Left lobe of liver (tissue), 2 donors: ENCODE results near the gene COL23A1. TPM values are rescaled to one million over a fixed set of nuclear protein-coding genes. Genes with fewer than 3 reads are reported as not detected.
A peak's percentile ranks its signal among the peaks of the same experiment; 100 is the strongest.

Experiments
- ATAC-seq: fragments of 200-7000 bp; cut with Tn5 transposase; one replicate; pipeline ENCODE4 v1.9.1; 2020; ENCODE audit warnings: mild to moderate bottlenecking, moderate library complexity
- DNase-seq: peaks from one replicate; pipeline ENCODE4 v3.0.0-alpha.2; 2020; ENCODE audit warnings: low spot score
- total RNA-seq: library from RNA; stranded (reverse); gene quantifications from one replicate; pipeline ENCODE4 v1.2.1, GENCODE V29; 2021
- donor health status: DM: no; HTN: no; CAD: no; lungs with moderate emphysema.
- donor health status: DM: no; HTN: yes; CAD: no.

Gene COL23A1
- total RNA-seq, result 1.2 TPM

DNA sequence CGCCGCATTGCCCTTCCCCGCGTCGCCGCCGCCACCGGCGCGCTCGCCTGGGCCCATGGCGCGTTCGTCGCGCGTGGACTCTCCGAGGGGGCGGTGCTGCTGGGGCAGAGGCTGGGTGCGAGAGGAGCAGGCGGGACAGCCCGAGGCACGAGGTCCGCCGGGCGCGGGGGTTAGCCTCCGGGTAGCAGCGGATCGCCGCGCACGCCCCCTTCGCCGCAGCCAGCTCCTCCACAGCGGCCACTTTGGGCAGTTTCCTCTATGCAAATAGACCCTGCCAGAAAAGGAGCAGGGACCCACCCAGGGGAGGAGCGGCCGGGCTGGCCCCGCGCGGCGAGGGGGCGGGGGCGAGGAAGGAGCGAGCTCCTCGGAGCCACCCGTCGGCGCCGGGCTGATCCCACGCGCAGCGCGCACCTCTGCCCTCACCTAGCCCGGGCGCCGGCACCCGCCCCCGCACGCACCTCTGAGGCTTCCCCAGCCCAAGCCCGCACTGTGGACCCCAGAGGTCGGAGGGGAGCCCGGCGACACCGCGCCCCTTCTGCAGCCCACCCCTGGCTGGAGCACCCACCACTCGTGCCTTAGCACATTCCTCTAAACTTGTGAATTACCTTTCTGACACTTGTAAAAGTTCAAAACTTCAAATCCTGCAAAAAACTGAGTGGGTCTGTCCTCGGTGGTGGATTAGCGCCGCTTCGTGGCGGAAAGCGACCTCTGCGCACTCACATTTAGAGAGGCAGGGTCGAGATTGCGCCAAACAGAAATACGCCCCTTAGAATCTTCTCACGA, at the start of gene COL23A1:
TSS of gene COL23A1 (minus strand) at position 253 of the 783 bp plus-strand sequence.
- ATAC-seq, result peak; percentile 70
- DNase-seq, result no peak

DNA sequence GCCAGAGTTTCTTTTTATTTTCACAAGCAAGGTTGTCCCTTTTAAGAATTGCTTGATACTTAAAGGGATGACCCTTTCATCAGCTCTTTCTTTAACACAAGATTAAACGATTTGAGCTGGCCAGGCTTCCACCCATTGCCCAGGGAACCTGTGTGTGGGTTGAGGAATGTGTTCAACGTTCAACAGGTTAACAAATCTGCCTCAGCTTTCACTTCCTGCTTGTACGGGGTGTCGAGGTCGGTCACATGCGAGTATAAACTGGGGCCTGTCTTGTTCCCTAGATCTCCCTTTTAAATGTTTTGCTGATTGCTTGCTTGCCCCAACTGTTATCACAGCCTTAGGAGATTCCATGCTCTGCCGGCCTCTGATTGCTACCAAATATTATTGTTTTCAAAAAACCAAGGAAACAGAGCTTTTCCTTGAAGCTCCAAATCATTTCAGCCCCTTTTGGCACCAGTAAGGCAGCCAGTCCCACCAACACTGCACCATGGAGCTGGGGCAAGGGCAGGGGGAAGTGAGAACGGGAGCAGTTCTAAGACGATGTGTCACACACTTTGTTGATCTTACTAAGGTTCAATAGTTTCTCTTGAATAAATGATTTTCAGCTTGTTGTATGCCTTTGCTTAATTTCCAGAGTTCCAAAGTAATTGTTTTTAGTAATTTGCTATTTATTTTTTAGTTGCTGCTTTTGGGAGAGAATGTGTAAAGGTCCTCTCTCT, 47.3 kb upstream of the COL23A1 start:
- no peak for ATAC-seq

DNA sequence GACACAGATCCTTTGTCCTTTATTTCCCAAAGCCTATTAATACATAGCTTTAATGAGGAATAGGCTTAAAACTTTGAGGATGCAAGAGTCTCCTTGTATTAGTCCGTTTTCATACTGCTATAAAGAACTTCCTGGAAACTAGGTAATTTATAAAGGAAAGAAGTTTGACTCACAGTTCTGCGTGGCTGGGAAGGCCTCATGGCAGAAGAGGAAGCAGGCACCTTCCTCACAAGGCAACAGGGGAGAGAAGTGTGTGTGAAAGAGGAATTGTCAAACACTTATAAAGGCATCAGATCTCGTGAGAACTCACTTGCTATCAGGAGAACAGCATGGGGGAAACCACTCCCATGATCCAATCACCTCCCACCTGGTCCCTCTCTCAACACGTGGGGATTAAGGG, 42.1 kb upstream of the COL23A1 start:
- no peak for ATAC-seq
- no peak for DNase-seq

More for the DNA sequence above, 47.3 kb upstream of the COL23A1 start:
- DNase-seq, result no peak

DNA sequence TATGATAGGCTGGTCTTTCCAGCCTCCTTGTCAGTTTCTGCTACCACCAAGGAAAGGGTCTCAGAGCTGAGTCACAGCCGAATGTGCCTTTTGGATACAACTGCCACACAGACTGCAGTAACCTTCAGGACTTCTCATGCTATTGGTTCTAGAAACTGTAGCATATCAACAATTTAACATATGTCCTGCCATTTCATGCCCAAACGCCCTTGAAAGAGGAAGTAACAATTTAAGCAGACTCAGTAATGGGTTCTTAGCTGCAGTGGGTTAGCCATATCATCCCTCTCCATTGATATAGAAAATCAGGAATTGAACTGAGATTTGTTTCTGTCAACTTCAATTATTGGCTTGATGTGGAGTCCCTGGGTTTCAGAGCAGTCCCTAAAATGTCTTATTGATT, 40.8 kb upstream of the COL23A1 start:
- no peak for DNase-seq
- ATAC-seq, result no peak

DNA sequence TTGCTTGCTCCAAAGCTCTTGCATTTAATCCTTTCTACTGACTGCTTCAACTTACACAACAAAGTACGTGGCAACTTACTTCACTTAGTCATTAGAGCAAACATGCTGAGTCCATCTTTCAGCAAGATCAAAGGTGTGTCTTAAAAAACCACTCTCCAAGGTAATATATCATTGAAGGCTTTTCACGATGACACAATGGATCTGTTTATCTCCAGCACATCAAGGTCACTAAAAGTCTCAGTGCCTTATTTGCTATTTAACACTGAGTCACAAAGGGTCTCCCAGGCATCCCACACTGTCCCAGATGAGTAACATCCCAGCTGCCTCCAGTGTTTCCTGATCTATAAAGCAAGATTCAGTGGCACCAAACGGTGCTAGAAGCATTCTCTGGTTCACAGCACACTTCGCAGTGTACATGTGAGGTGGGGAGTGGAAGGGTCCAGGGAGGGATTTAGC, 40.3 kb upstream of the COL23A1 start:
- DNase-seq (no peak), ATAC-seq (no peak)

DNA sequence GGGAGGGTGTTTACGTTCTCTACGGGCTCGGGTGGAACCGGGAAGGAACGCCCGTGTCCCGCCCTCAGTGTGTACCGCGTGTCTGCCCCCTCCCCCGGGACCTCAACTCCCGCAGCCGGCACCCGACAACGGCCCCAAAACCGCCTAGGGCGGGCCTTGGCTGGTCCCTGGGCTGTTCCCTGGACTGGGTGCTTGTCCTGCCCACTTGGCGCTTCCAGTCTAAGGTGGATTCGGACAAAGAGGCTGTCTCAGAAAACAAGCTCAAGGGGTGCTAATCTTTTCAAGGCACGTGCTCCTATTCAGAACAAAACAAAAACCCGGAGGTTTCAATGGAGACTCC, 37.0 kb upstream of the COL23A1 start:
- no peak for DNase-seq
- ATAC-seq, result no peak

DNA sequence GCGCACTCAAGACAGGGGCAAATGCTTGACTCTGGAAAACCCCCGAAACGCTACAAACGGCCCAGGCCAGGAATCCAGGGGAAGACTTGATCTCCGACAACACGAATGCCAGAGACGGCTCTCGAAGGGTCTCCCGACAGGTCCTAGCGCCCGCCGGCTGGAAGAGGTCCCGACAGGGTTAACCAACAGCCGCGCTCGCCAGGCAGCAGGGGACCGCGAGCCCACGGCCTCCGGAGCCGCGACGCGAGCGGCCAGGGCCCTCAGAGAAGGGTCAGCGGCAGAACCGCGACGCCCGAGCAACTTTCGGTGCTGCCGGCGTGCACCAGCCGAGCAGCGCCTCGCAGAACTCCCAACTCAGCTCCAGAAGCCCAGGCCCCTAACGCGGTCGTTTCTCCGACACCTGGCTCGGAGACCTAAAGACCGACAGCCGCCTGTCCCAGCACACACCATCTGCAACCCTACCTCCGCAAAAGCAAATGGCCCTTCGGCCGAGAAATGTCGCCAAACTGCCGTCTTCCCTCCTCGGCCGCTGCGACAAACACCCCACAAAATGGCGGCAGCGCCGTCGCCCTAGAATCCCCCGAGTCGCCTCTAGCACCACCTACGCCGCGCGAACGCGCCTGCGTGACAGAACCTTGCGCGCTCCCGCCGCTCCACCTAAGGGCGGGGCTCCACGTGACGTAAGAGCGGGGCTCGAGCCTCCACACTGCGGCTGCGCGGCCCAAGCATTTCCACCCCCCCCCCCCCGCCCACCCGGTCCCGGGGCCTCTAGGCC, 36.5 kb upstream of the COL23A1 start, which contains the start of gene CLK4:
TSS of gene CLK4 (minus strand) at position 567 of the 775 bp plus-strand sequence. CDS start 3,634 bp downstream, outside the sequence.
- ATAC-seq (peak; percentile 94), DNase-seq (peak; percentile 97)

DNA sequence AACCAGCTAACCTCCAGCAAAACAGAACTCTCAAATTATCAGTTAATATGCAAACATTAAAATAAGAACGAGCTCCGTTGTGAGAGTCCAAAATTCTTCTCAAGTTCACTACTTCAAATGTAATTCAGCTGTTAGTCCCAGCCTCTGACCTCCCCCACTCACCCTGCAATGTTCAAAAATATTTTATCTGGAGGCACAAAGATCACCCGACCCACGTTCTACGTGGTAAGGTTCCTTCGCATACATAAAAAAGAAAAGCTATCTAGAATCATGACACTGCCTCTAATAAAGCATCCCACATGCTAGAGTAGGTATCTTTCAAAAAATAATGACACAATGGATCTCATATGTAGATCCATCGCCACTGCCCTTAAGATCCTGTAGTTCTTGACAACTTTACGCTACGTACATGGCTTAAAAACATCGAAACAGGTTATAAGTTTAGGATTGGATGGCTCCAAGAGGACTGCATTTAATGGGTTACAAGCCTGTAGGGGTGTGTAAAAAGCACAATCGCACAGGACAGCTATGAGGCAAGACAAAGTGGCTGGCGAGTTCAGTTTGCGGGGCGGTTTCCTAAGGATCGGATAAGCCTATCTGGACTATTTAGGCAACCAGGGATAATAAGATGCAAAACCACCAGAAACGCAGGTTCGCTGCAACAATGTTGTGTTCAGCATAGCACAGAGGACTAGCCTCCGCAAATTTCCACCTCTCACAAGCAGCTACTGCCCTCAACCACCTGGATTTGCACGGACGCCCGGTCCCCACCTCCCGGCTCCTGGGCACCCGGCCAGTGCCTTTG, 35.7 kb upstream of the COL23A1 start:
- peak; percentile 66 for ATAC-seq
- no peak for DNase-seq

DNA sequence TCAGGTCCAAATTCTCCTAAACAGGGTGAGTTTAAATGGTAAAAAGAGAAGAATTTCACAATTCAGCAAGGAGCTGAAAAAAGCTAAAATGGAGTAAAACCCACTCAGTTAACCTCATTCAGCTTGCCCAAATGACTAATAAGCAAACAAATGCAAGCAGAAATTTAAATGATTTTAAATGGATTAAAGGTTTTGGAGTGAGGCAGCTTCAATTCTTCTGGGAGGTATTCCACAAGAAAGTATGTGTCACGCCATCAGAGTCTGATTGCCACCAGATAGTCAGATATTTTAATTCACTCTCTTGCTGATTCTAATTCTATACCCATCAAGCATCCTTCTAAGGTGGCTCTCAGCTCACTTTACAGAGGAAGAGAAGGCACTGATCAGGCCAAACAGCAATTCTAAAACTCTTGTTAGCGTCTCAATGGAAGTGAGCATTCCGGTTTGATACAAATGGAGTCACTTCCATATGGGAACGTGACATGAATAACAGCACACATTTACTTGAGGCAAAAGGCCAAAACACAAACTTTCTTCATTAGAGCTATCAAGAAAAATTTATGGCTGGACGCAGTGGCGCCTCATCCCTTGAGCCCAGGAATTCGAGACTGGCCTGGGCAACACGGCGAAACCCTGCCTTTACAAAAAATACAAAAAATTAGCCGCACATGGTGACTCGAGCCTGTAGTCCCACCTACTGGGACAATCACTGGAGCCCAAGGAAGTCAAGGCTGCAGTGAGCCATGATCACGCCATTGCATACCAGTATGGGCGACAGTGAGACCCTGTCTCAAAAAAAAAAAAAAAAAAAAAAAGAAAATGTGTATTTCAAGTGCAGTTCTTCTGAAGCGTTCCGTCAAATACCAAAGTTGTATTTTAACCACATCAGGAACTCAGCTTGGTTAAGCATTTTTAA, 34.7 kb upstream of the COL23A1 start:
- DNase-seq (no peak), ATAC-seq (no peak)

DNA sequence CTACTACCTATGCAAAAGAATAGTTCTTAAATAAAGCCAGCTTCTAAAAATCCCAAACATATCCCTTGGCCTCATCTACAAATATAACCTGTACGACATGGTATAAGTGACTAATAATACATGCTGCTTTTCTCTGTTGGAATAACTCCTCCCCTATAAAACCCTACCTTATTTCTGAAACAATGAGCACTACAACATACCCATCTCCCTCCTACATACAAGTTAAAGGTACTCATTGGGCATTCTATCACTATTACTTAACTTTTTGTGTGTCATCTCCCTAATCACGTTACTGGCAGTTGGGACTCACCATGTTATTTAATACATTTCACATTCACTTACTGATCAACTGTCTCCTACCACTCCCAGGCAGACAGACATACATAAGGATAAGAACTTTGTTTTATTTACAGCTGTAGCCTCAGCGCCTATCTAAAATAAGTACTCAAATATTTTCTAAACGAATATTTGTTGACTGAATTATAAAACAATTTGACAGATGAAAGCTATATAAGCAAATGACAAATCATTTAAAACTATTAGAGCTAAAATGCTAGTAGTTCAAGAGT, 32.6 kb upstream of the COL23A1 start:
- no peak for ATAC-seq

DNA sequence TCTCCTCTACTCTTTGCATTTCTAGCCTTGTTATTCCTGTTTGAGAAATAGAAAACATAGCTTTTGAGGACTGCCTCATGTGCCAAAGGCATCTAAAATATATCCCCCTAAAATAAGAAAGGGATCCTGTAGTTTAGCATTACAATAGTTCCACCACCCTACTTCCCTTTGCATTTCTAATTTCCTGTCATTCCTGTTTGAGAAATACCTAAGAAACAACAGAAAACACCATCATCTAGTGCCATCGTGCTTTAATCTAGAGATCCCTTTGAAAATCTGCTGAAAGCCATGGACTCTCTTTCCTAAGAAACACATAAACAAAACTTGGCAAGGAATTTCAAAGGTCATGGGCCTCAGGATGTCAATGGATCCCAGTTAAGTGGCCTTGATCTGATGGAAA, 29.2 kb upstream of the COL23A1 start:
- no peak for ATAC-seq
- no peak for DNase-seq

More for the DNA sequence above, 32.6 kb upstream of the COL23A1 start:
- DNase-seq, result no peak

DNA sequence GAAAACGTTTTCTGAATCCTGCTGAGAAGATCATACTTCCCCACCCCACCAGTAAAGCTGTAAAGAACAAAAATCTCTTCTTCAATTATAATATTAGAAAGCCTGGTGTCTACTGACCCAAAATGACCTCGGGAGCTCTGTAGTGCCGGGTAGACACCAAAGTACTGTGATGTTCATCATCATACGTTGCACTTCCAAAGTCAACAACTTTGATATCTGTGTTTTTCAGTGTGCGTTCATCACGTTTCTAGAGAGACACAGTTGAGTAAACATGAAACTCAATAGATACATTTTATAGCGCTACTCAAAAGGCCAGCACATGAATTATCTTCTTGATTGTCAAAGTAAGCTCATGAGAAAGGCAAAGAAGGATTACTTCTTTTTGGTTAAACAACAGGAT, 22.1 kb upstream of the COL23A1 start:
- DNase-seq (no peak), ATAC-seq (no peak)

DNA sequence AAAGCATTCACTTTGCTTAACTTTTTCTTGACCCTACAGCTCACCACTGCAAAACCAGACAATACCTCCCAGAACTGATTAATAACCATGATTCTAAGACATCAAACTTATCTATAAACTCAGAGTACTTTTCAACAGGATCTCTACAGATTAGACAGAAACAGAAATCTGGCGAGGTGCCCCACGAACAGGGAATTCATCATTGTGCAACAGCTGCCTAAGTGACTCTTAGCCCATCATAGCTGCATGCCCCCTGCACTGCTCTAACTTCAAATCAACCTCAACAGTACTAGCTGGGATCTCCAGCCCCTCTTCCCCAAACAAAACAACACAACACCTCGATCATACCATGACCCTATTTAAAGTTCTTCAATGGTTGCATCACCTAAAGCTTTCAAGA, 16.1 kb upstream of the COL23A1 start:
- ATAC-seq (peak; percentile 70), DNase-seq (no peak)

DNA sequence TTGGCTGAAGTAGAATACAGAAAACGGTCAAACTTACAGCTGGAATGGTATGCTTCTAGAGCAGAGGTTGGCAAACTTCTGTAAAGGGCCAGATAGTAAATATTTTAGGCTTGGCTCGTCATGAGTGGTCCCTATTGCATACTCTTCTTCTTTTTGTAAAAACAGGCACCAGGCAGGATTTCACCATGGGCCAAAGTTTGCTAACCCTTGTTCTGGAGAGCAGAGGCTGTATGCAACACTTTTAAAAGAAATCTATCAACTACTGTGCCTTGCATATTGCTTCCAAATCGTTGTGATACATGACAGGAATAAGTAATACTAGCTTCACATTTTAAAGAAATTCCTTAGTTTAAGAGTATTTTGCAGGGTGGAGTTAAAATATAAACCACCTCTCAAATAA, 15.6 kb upstream of the COL23A1 start:
- DNase-seq (no peak), ATAC-seq (peak; percentile 87)

DNA sequence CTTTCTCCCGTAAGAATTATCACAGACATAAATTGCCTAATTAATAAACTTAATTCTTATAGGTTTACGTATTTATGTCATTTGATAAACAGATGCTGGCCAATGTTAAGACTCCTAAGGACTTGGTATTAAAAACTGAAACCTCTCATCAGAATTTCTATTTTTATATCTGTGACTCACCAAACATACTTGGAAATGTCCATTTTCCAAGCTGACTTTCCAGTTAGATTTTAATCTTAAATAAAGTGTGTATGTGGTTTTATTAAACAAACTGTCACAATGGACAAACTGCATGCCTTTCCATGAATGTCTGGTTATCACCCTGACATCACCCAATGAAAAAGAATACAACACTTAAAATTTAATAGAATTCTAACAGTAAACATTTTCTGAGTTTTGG, 12.6 kb upstream of the COL23A1 start:
- ATAC-seq (no peak), DNase-seq (no peak)

DNA sequence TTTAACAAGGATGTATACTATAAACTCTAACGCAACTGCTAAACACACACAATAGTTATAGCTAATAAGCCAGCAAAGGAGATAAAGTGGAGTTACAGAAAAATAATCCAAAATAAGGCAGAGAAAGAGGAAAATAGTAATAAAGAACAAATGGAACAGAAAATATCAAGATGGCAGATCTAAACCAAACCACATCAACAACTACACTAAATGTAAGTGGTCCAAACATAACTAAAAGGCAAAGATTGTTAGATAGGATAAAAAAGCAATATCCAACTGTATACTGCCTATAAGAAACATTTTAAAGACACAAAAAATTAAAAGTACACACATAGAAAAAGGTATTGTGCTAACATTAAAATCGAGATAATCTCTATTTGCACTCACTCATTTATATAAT, 5.6 kb upstream of the COL23A1 start:
- DNase-seq (no peak), ATAC-seq (no peak)

DNA sequence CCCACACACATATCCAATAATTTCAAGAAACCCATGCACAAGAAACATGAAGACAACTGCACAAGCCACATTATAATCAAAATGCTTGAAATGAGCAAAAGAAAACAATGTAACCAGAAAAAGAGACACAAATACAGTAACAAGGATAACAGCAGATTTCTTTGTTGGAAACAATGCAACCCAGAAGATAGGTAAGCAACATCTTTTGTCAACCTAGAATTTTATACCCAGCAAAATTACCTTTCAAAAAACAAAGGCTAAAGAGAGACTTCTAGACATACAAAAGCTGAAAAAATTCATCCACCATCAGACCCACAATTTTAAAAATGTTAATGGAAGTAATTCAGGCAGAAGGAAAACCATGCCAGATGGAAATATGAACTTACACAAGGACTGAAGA, 5.0 kb upstream of the COL23A1 start:
- ATAC-seq, result no peak
- DNase-seq, result no peak

DNA sequence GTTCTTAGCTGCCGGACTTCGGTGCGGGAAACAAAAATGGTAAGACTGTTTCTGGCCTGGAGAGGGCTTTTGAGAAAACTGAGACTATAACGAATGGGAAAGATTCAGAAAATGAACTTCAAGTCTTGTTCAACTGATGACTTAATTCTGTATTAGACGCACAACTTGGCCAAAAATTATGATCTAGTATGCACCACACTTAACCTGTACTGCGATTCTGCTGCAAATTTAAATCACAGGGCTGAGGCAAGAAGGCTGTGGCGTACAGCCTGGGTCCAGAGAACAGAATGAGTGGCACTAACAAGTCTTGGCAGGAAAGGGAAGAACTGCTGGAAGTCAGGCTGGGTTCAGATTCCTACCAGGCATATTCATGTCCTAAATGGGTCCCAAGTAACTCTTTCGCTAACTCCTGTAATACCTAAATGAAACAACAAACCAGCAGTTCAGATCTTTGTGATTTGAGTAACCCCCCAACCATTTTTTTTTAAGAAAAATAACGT, 781 bp upstream of the COL23A1 start:
- DNase-seq, result no peak
- ATAC-seq, result no peak
